Activated T-cell treated with anti-CD3 and anti-CD28 coated beads for 1 hour (primary cell): ENCODE results near the gene LDHD.
A peak's percentile ranks its signal among the peaks of the same experiment; 100 is the strongest.

Source experiments
- DNase-seq: peaks from one replicate; pipeline ENCODE4 v3.0.0-alpha.2; 2020; ENCODE audit warnings: low read depth

Gene LDHD

GRCh38 chr16:75114179-75114945 is 2.2 kb downstream of the LDHD start:
- DNase-seq = no peak

- DNase-seq = no peak
Observed at GRCh38 chr16:75113541-75114121, 2.9 kb downstream of the LDHD start.

GRCh38 chr16:75112734-75113491 is 3.7 kb downstream of the LDHD start:
- no peak for DNase-seq

- DNase-seq = no peak
Observed at GRCh38 chr16:75111961-75112733, 4.4 kb downstream of the LDHD start.

GRCh38 chr16:75111514-75111940 is 5.1 kb downstream of the LDHD start:
- no peak for DNase-seq

- peak; percentile 82 for DNase-seq
Observed at GRCh38 chr16:75110637-75111513, 5.7 kb downstream of the LDHD start.

GRCh38 chr16:75109732-75110243 is 6.8 kb downstream of the LDHD start:
- DNase-seq = no peak

GRCh38 chr16:75108792-75109731 is 7.5 kb downstream of the LDHD start:
- DNase-seq = peak; percentile 63

GRCh38 chr16:75107505-75107904 is 9.1 kb downstream of the LDHD start:
- DNase-seq = no peak

- DNase-seq = no peak
Observed at GRCh38 chr16:75106351-75107274, 10.0 kb downstream of the LDHD start.

GRCh38 chr16:75105306-75106061 is 11.1 kb downstream of the LDHD start:
- DNase-seq = no peak

- DNase-seq = no peak
Observed at GRCh38 chr16:75104836-75105235, 11.7 kb downstream of the LDHD start.

GRCh38 chr16:75103994-75104393 is 12.6 kb downstream of the LDHD start:
- DNase-seq = no peak

GRCh38 chr16:75102595-75102994 is 14.0 kb downstream of the LDHD start:
- no peak for DNase-seq

- DNase-seq = no peak
Observed at GRCh38 chr16:75101635-75102034, 14.9 kb downstream of the LDHD start.

GRCh38 chr16:75100603-75100990 is 16.0 kb downstream of the LDHD start:
- DNase-seq = no peak

- DNase-seq = no peak
Observed at GRCh38 chr16:75099738-75100602, 16.6 kb downstream of the LDHD start.
